ENCODE data around the gene ZFP57.
"Not testable (repeated sequence)": the region's sequence is repeated elsewhere in the genome, so short reads cannot be mapped to it uniquely, and the experiment has no call there.

The ZFP57 gene

DNA sequence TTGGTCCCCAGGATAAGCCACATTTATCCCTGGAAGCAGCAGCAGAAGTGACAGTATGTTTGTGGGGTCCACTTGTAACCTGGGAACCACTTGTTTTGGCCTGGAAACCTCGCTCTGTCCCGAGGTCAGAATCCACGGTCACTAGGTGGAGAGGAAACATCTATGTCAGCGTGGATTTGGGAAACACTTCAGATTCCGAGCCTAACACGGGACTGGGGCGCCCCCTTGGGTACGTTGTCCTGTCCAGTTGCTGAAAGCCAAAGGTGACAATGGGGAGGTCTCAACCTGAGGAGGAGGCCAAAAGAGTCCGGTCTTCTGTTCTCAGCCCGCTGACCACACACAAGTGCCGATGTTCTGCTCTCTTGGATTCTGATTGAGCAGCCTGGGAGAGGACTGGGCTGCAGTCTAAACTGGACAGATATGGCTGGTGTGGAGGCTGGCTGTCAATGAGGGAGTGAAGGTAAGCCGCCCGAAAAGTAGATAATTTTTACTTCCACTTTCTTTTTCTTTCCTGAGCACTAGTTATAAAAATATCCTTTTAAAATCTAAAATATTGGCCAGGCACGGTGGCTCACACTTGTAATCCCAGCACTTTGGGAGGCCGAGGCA lies 4.9 kb upstream of the ZFP57 start:
- Histone ChIP-seq H3K9me3 (ENCODE audit: control insufficient read depth, insufficient read depth, low read depth, low read length) (peaks cover 6% of the 10 kb centered on the region), H3K9ac (ENCODE audit: low read length) (no peak overlapping the region), H3K27ac (ENCODE audit: low read depth, low read length) (no peak overlapping the region), H3K4me3 (ENCODE audit: low read depth, low read length) (no peak overlapping the region), H3K4me1 (ENCODE audit: control insufficient read depth, insufficient read depth, low read length) (peaks cover 9% of the 10 kb centered on the region), H3K36me3 (ENCODE audit: control insufficient read depth, insufficient read depth, low read length) (no peaks in the 10 kb centered on the region), H3K27me3 (ENCODE audit: control insufficient read depth, insufficient read depth, low read length) (no peaks in the 10 kb centered on the region)

DNA sequence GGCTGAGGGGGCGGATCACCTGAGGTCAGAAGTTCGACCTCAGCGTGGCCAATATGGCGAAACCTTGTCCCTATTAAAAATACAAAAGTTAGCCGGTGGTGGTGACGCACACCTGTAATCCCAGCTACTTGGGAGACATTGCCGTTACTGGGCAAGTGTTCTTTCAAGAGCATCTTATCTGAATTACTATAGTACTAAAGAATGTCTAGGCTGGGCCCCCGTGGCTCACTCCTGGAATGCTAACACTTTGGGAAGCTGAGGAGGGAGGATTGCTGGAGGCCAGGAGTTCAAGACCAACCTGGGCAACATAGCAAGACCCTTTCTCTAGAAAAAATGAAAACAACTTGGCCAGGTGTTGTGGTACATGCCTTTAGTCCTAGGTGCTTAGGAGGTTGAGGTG lies 859 bp upstream of the ZFP57 start:
- Histone ChIP-seq H3K27me3 (ENCODE audit: control insufficient read depth, insufficient read depth, low read length) (no peaks in the 10 kb centered on the region), H3K9me3 (ENCODE audit: control insufficient read depth, insufficient read depth, low read depth, low read length) (peaks cover 9% of the 10 kb centered on the region), H3K4me3 (ENCODE audit: low read depth, low read length) (no peak overlapping the region), H3K9ac (ENCODE audit: low read length) (no peak overlapping the region), H3K36me3 (ENCODE audit: control insufficient read depth, insufficient read depth, low read length) (no peaks in the 10 kb centered on the region), H3K27ac (ENCODE audit: low read depth, low read length) (no peak overlapping the region), H3K4me1 (ENCODE audit: control insufficient read depth, insufficient read depth, low read length) (peaks cover 17% of the 10 kb centered on the region)

DNA sequence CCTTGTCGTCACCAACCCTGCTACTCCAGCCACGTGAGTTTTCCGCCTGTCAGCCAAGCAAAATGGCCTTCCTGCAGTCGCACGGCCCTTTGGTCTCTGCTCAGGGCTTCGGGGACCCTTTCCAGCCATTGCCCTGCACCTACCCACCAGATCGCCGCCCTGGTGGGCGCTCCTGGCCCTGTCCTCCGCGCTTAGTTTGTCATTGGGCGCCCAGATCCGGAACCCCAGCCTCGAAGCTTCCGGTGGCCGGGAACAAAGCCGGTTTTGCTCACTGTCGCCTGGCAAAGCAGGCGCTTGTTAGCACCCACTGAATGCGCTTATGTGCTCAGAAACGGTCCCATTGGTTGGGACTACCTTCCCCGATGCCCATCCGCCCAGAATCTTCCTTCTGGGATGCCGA lies 536 bp downstream of the ZFP57 start:
- no peaks in the 10 kb centered on the region for H3K27me3 ChIP-seq (ENCODE audit: control insufficient read depth, insufficient read depth, low read length)
- no peak overlapping the region for H3K4me3 ChIP-seq (ENCODE audit: low read depth, low read length)
- peaks cover 12% of the 10 kb centered on the region for H3K9me3 ChIP-seq (ENCODE audit: control insufficient read depth, insufficient read depth, low read depth, low read length)
- peaks cover 21% of the 10 kb centered on the region for H3K4me1 ChIP-seq (ENCODE audit: control insufficient read depth, insufficient read depth, low read length)
- no peaks in the 10 kb centered on the region for H3K36me3 ChIP-seq (ENCODE audit: control insufficient read depth, insufficient read depth, low read length)
- no peak overlapping the region for H3K27ac ChIP-seq (ENCODE audit: low read depth, low read length)
- no peak overlapping the region for H3K9ac ChIP-seq (ENCODE audit: low read length)

DNA sequence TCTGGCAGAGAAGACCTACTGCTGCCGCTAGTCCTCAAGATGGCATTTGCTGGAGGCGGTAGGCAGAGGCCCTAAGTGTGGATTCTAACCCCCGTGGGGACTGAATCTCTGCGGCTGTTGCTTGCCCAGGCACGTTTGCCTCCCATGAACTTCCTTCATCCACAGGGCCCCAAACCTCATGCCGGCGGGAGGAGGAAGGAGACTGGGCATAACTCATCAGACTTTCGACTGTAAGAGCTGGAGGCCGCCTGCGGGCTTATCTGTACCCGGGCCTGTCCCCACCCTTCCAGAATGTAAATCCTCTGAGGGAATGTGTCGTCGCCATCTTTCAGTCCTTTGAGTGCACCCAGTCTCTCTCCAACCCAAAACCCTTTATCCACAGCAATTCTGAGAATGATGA lies 990 bp downstream of the ZFP57 start:
- Histone ChIP-seq H3K36me3 (ENCODE audit: control insufficient read depth, insufficient read depth, low read length) (no peaks in the 10 kb centered on the region), H3K9ac (ENCODE audit: low read length) (no peak overlapping the region), H3K4me1 (ENCODE audit: control insufficient read depth, insufficient read depth, low read length) (peaks cover 21% of the 10 kb centered on the region), H3K27me3 (ENCODE audit: control insufficient read depth, insufficient read depth, low read length) (no peaks in the 10 kb centered on the region), H3K27ac (ENCODE audit: low read depth, low read length) (no peak overlapping the region), H3K4me3 (ENCODE audit: low read depth, low read length) (no peak overlapping the region), H3K9me3 (ENCODE audit: control insufficient read depth, insufficient read depth, low read depth, low read length) (peaks cover 9% of the 10 kb centered on the region)

DNA sequence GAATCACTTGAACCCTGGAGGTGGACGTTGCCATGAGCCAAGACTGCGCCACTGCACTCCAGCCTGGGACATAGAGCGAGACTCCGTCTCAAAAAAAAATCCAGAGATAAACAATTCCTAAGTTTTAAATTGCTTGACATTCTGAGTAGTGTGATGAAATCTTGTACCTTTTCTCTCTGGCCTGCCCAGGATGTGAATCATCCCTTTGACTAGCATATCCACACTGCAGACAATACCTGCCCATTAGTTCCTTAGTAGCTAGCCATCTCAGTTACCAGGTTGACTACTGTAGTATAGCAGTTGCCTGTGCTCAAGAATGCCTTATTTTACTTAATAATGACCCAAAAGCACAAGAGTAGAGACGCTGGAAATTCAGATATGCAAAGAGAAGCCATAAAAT lies 2.8 kb downstream of the ZFP57 start:
- H3K9ac ChIP-seq (ENCODE audit: low read length) = no peak overlapping the region
- peaks cover 12% of the 10 kb centered on the region; the same call in 1 of the 2 replicates for H3K4me1 ChIP-seq (ENCODE audit: control insufficient read depth, insufficient read depth, low read length)
- no peak overlapping the region for H3K27ac ChIP-seq (ENCODE audit: low read depth, low read length)
- H3K4me3 ChIP-seq (ENCODE audit: low read depth, low read length) = no peak overlapping the region
- H3K9me3 ChIP-seq (ENCODE audit: control insufficient read depth, insufficient read depth, low read depth, low read length) = peaks cover 6% of the 10 kb centered on the region; the same call in 1 of the 2 replicates
- no peaks in the 10 kb centered on the region for H3K27me3 ChIP-seq (ENCODE audit: control insufficient read depth, insufficient read depth, low read length)
- H3K36me3 ChIP-seq (ENCODE audit: control insufficient read depth, insufficient read depth, low read length) = no peaks in the 10 kb centered on the region

DNA sequence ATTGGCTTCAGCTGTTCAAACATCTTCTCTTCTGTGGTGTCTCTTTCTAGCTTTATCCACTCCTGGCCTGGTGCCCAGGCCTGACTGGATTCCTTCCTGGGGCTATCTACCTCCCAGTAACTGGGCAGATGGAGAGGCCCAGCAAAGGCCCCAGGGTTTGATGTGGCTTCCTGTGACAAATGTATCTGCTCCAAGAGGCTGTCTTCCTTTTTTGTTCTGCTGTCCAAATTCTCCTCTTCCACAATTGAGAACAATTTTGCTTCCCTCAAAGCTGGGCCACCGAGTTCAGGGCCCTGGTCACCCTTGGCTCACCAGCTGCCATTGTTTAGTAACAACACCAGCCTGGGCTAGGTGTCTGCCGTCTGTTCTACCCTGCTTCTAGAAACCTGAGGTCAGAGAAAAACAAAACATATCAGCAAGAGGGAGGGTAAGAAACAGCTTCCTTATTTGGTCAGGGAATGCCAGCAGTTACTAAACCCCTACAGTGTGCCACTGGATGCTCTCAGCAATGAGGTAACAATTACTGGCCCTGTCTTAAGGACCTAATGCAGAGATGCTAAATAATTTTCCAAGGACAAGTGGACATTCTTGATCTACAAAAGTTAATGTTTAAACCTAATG lies 3.9 kb downstream of the ZFP57 start:
- peak overlapping the region; percentile 75; the same call in 1 of the 2 replicates for H3K27ac ChIP-seq (ENCODE audit: low read depth, low read length)
- H3K9me3 ChIP-seq (ENCODE audit: control insufficient read depth, insufficient read depth, low read depth, low read length) = peaks cover 6% of the 10 kb centered on the region; the same call in 1 of the 2 replicates
- peak overlapping the region; percentile 30 for H3K9ac ChIP-seq (ENCODE audit: low read length)
- no peak overlapping the region for H3K4me3 ChIP-seq (ENCODE audit: low read depth, low read length)
- no peaks in the 10 kb centered on the region for H3K36me3 ChIP-seq (ENCODE audit: control insufficient read depth, insufficient read depth, low read length)
- peaks cover 12% of the 10 kb centered on the region; the same call in 1 of the 2 replicates for H3K4me1 ChIP-seq (ENCODE audit: control insufficient read depth, insufficient read depth, low read length)
- no peaks in the 10 kb centered on the region; the same call in 1 of the 2 replicates for H3K27me3 ChIP-seq (ENCODE audit: control insufficient read depth, insufficient read depth, low read length)

DNA sequence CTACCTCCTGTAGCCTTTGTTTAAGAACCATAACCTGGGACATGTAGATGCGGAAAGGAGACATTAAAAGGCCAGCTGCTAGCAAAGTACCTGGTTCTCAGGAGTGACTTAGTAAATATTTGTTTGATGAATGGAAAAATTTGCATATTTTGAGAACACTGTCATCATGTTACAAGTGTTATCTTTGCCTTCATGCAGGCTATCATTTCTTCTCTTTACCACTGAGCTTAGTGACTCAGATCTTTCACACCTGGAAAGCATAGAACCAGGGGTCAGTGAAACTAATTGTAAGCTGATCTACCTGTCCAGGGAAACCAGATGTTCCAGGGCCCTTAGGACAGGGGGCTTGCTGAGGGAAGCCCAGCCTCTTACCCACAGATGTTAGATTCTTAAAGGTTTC lies 5.4 kb downstream of the ZFP57 start:
- Histone ChIP-seq H3K4me3 (ENCODE audit: low read depth, low read length) (no peak overlapping the region), H3K9ac (ENCODE audit: low read length) (no peak overlapping the region), H3K9me3 (ENCODE audit: control insufficient read depth, insufficient read depth, low read depth, low read length) (peaks cover 6% of the 10 kb centered on the region; the same call in 1 of the 2 replicates), H3K4me1 (ENCODE audit: control insufficient read depth, insufficient read depth, low read length) (peaks cover 12% of the 10 kb centered on the region; the same call in 1 of the 2 replicates), H3K36me3 (ENCODE audit: control insufficient read depth, insufficient read depth, low read length) (no peaks in the 10 kb centered on the region), H3K27me3 (ENCODE audit: control insufficient read depth, insufficient read depth, low read length) (peaks cover 10% of the 10 kb centered on the region; the same call in 1 of the 2 replicates), H3K27ac (ENCODE audit: low read depth, low read length) (no peak overlapping the region)

DNA sequence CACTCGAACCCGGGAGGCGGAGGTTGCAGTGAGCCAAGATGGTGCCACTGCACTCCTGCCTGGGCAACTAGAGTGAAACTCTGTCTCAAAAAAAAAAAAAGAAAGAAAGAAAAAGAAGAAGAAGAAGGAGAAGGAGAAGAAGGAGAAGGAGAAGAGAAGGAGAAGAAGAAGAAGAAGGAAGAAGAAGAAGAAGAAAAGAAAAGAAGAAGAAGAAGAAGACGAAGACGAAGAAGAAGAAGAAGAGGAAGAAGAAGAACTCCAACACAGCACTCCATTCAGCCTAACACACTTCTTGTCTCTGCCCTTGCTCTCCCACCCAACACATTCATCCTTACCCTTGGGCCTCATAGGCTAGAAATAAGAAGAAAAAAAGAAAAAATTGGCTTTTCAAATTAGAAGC lies 6.9 kb downstream of the ZFP57 start:
- Histone ChIP-seq H3K36me3 (ENCODE audit: control insufficient read depth, insufficient read depth, low read length) (no peaks in the 10 kb centered on the region), H3K4me3 (ENCODE audit: low read depth, low read length) (no peak overlapping the region), H3K27ac (ENCODE audit: low read depth, low read length) (no peak overlapping the region), H3K9ac (ENCODE audit: low read length) (no peak overlapping the region), H3K27me3 (ENCODE audit: control insufficient read depth, insufficient read depth, low read length) (peaks cover 12% of the 10 kb centered on the region; the same call in 1 of the 2 replicates), H3K9me3 (ENCODE audit: control insufficient read depth, insufficient read depth, low read depth, low read length) (peaks cover 6% of the 10 kb centered on the region; the same call in 1 of the 2 replicates), H3K4me1 (ENCODE audit: control insufficient read depth, insufficient read depth, low read length) (peaks cover 15% of the 10 kb centered on the region; the same call in 1 of the 2 replicates)

DNA sequence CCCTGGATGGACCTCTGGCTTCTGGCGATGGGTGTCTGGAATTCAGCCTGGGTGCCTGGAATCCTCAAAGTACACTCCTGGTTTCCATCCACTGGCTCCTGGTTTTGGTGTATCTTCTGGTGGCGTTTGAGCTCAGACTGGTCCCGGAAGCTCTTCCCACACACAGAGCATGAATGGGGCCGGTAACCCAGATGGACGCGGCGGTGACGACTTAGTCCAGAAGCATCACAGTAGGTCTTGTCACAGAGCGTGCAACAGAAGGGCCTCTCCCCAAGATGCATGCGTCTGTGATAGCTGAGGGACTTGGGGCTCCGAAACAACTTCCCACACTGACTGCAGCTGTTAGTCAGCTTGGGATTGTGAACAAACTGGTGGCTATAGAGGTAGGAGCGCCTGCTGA lies 7.8 kb downstream of the ZFP57 start:
- H3K9me3 ChIP-seq (ENCODE audit: control insufficient read depth, insufficient read depth, low read depth, low read length) = peaks cover 6% of the 10 kb centered on the region; the same call in 1 of the 2 replicates
- H3K27ac ChIP-seq (ENCODE audit: low read depth, low read length) = no peak overlapping the region
- H3K4me1 ChIP-seq (ENCODE audit: control insufficient read depth, insufficient read depth, low read length) = peaks cover 21% of the 10 kb centered on the region
- no peaks in the 10 kb centered on the region for H3K36me3 ChIP-seq (ENCODE audit: control insufficient read depth, insufficient read depth, low read length)
- H3K27me3 ChIP-seq (ENCODE audit: control insufficient read depth, insufficient read depth, low read length) = peaks cover 12% of the 10 kb centered on the region; the same call in 1 of the 2 replicates
- no peak overlapping the region for H3K9ac ChIP-seq (ENCODE audit: low read length)
- no peak overlapping the region for H3K4me3 ChIP-seq (ENCODE audit: low read depth, low read length)

DNA sequence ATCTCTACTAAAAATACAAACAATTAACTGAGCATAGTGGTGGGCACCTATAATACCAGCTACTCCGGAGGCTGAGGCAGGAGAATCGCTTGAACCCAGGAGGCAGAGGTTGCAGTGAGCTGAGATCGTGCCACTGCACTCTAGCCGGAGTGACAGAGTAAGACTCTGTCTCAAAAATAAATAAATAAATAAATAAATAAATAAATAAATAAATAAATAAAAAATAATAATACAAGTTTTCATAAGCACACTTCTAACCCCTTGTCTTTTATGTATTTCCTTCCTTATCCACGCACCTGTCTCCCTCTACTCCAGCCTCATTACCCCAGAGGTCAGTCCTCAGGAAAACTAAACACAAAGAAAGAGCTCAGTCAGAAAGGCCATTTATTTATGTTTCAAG lies 8.8 kb downstream of the ZFP57 start:
- not testable (repeated sequence) for H3K9ac ChIP-seq (ENCODE audit: low read length); H3K9me3 ChIP-seq (ENCODE audit: control insufficient read depth, insufficient read depth, low read depth, low read length); H3K36me3 ChIP-seq (ENCODE audit: control insufficient read depth, insufficient read depth, low read length); H3K4me3 ChIP-seq (ENCODE audit: low read depth, low read length); H3K27ac ChIP-seq (ENCODE audit: low read depth, low read length)
- Histone ChIP-seq H3K27me3 (ENCODE audit: control insufficient read depth, insufficient read depth, low read length) (peaks cover 12% of the 10 kb centered on the region; the same call in 1 of the 2 replicates), H3K4me1 (ENCODE audit: control insufficient read depth, insufficient read depth, low read length) (peaks cover 24% of the 10 kb centered on the region)

DNA sequence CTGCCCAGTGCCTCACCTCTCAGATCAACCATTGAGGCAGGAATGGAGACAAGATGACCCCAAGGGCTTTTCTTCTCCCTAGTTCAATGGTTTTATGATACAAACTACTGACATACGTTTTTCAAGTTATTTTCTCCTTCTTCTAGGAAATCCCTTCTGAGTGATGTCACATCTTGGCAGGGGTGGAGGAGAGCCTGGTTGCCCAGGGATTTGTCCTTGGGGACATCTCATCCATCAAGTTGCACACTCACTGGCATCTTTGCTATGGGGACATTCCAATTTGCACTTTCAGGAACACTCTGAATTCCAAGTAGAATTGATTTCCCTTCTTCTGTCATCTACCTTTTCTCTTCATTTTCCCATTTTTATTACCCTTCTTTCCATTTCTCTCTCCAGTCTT lies 9.9 kb downstream of the ZFP57 start:
- Histone ChIP-seq H3K4me3 (ENCODE audit: low read depth, low read length) (no peak overlapping the region), H3K9me3 (ENCODE audit: control insufficient read depth, insufficient read depth, low read depth, low read length) (no peaks in the 10 kb centered on the region), H3K36me3 (ENCODE audit: control insufficient read depth, insufficient read depth, low read length) (no peaks in the 10 kb centered on the region), H3K27ac (ENCODE audit: low read depth, low read length) (no peak overlapping the region), H3K9ac (ENCODE audit: low read length) (no peak overlapping the region), H3K4me1 (ENCODE audit: control insufficient read depth, insufficient read depth, low read length) (peaks cover 29% of the 10 kb centered on the region), H3K27me3 (ENCODE audit: control insufficient read depth, insufficient read depth, low read length) (peaks cover 12% of the 10 kb centered on the region; the same call in 1 of the 2 replicates)

Measured in HUES6 (cell line).